ENCODE measurements around the gene PAX9. TPM values are rescaled to one million over a fixed set of nuclear protein-coding genes. Genes with fewer than 3 reads are reported as not detected.

PAX9 gene
- polyA plus RNA-seq, 10 donors: 0.26 to 6.0 (median 1.9) TPM

GRCh38 chr14:36726128-36726527, 64.5 kb downstream of the PAX9 start:
- DNase-seq: no peak

Other genes starting within 250 kb of the PAX9 start
- gene NKX2-1, start 141.6 kb upstream of the PAX9 start, polyA plus RNA-seq (ENCODE audit: insufficient read length in 10 of 10): under 1 TPM in 1 of 10 donors, not detected in 9; 0.09 TPM
- not detected for gene NKX2-8, start 79.2 kb upstream of the PAX9 start, polyA plus RNA-seq (ENCODE audit: insufficient read length in 10 of 10)

Data from muscle of back (tissue), 11 donors.